GM12878 (cell line): ENCODE data around the gene PTX4.

Experiments
- CTCF ChIP-seq, 3 experiments: IDR thresholded peaks in 2 of 3; conservative IDR thresholded peaks in 1 of 3; 2 replicates each; pipeline ENCODE4 v1.5.1; 2011; ENCODE audit warnings: low read depth in 3 of 3, low read length in 3 of 3, mild to moderate bottlenecking in 3 of 3, control low read depth in 2 of 3, moderate library complexity in 2 of 3, inconsistent platforms in 1 of 3, mixed read lengths in 1 of 3; ENCODE audit not compliant: control insufficient read depth in 2 of 3, insufficient read depth in 1 of 3; ENCODE audit errors: extremely low read depth in 1 of 3
- EZH2 ChIP-seq: IDR thresholded peaks from 2 replicates; pipeline ENCODE4 v1.6.1; 2012; ENCODE audit warnings: low read depth, mild to moderate bottlenecking, control low read depth, inconsistent platforms, low read length, borderline replicate concordance; ENCODE audit not compliant: control insufficient read depth
- JUND ChIP-seq: IDR thresholded peaks from 2 replicates; pipeline ENCODE4 v1.6.1; 2012; ENCODE audit warnings: low read depth, mild to moderate bottlenecking, low read length, improper control_type of control experiment, moderate library complexity
- MXI1 ChIP-seq: fragments of 150-350 bp; IDR thresholded peaks from 2 replicates; pipeline ENCODE4 v1.6.1; 2011; ENCODE audit warnings: low read depth, mild to moderate bottlenecking, inconsistent platforms, low read length, improper control_type of control experiment
- POLR2AphosphoS5 ChIP-seq: IDR thresholded peaks from 2 replicates; pipeline ENCODE4 v1.6.1; 2011; ENCODE audit warnings: mild to moderate bottlenecking, low read length, inconsistent platforms
- SUPT20H ChIP-seq: IDR thresholded peaks from 2 replicates; pipeline ENCODE4 v1.6.1; 2011; ENCODE audit warnings: low read depth, mild to moderate bottlenecking, low read length, moderate library complexity, borderline replicate concordance; ENCODE audit not compliant: control insufficient read depth
- ZNF592 ChIP-seq: fragments of 450-650 bp; IDR thresholded peaks from 2 replicates; pipeline ENCODE4 v1.6.1; 2017; ENCODE audit warnings: mild to moderate bottlenecking, moderate library complexity
- ZSCAN29 ChIP-seq: fragments of 450-650 bp; IDR thresholded peaks from 2 replicates; pipeline ENCODE4 v1.6.1; 2017; ENCODE audit warnings: mild to moderate bottlenecking, moderate library complexity
- ZZZ3 ChIP-seq: IDR thresholded peaks from 2 replicates; pipeline ENCODE4 v1.6.1; 2011; ENCODE audit warnings: low read depth; ENCODE audit not compliant: control insufficient read depth, insufficient read length

- no peak for TF ChIP-seq MXI1
- TF ChIP-seq ZNF592: no peak
- TF ChIP-seq ZZZ3: no peak
- no peak for TF ChIP-seq CTCF (IDR thresholded peaks at IDR 0.05 in 2 of 3, conservative IDR thresholded peaks at IDR 0.05 in 1 of 3; ENCODE audit: control insufficient read depth in 2 of 3, extremely low read depth in 1 of 3, insufficient read depth in 1 of 3, low read depth in 3 of 3, low read length in 3 of 3)
- TF ChIP-seq ZSCAN29: no peak
- TF ChIP-seq POLR2AphosphoS5: no peak
- no peak for TF ChIP-seq EZH2
- no peak for TF ChIP-seq SUPT20H
- TF ChIP-seq JUND: no peak
These were observed 13.6 kb upstream of the PTX4 start for GRCh38 chr16:1502092-1503004.
